Pancreas (tissue), 10 donors: ENCODE measurements around the gene DDX5. TPM values are rescaled to one million over a fixed set of nuclear protein-coding genes. Genes with fewer than 3 reads are reported as not detected.
A peak's percentile ranks its signal among the peaks of the same experiment; 100 is the strongest.

Experiments
- ATAC-seq, 4 donors: fragments of 200-7000 bp; cut with Tn5 transposase; one replicate each; pipeline versions ENCODE4 v1.8.0 to v1.9.1; 2020; ENCODE audit warnings: mild to moderate bottlenecking in 4 of 4, moderate library complexity in 4 of 4
- DNase-seq, 6 donors: peaks; one replicate each; pipeline ENCODE4 v3.0.0-alpha.2; 2020
- FAIRE-seq: peaks from 2 replicates; lab custom pipeline; 2012; peaks lifted over from hg19 to GRCh38; lab: Jason Lieb, UNC
- H3K27ac ChIP-seq, 4 donors: fragments of 200-600 bp; sonication (generic); 1 replicate in 3 of 4; 2 replicates in 1 of 4; pipeline versions ENCODE4 v1.5.0 to v1.8.0; 2020
- H3K27me3 ChIP-seq, 4 donors: fragments of 200-600 bp; one replicate each; pipeline ENCODE4 v1.8.0; 2021
- H3K36me3 ChIP-seq, 3 donors: fragments of 200-600 bp; sonication (generic) in 1 of 3; one replicate each; pipeline versions ENCODE4 v1.5.0 to v1.8.0; 2020 to 2021
- H3K4me1 ChIP-seq, 3 donors: fragments of 200-600 bp; one replicate each; pipeline ENCODE4 v1.8.0; 2021
- H3K4me3 ChIP-seq, 4 donors: fragments of 200-600 bp; sonication (generic) in 2 of 4; one replicate each; pipeline versions ENCODE4 v1.5.0 to v1.8.0; 2020 to 2021
- H3K9me3 ChIP-seq, 4 donors: fragments of 200-600 bp; one replicate each; pipeline ENCODE4 v1.8.0; 2021
- WGBS, 2 donors: extraction: QIAGEN DNeasy Blood & Tissue Kit; methylation state at CpG; one replicate each; pipeline ENCODE4 v1.1.7; 2013; 5-methylcytosine and 5-hydroxymethylcytosine counted together
- intact Hi-C, 3 donors: fragments of 100-400 bp; cut with DNase I; formaldehyde crosslinking; loops; one replicate each; pipeline versions ENCODE4 v1.11.1 to v1.14.2; 2022
- polyA plus RNA-seq, 2 donors: library from polyadenylated mRNA; stranded (reverse); fragments of 200-250 nt; gene quantifications; one replicate each; pipeline ENCODE4 v1.2.3, GENCODE V29; 2013
- total RNA-seq, 6 donors: library from RNA; stranded (reverse); fragmentation: NEBNext Ultra II Directional in 4 of 6; extraction: Animal tissue kit (Norgen Biotek cat#: 25700) in 4 of 6; gene quantifications; one replicate each; pipeline versions ENCODE4 v1.2.1 to v1.2.4, GENCODE V29; 2021 to 2023
- TF ChIP-seq, protein P1 (sequence below), 4 donors: fragments of 200-600 bp; sonication (generic) in 3 of 4; IDR thresholded peaks; one replicate each; pipeline versions ENCODE4 v1.5.0 to v1.8.0; 2021; ENCODE audit warnings: antibody characterized with exemption in 4 of 4
- donor health status: healthy with polysubstance abuse.
- donor health status: DM: no; HTN: no; CAD: no; lungs with moderate emphysema.
- donor health status: DM: no; HTN: no; CAD: no.
- donor health status: control.
- donor health status: control.
- donor health status: Bipolar disorder and iron deficiency.
- donor health status: DM: yes; HTN: yes; CAD: no.
- donor health status: DM: no; HTN: no; CAD: no.
- donor health status: DM: no; HTN: no; CAD: no.
- donor health status: DM: yes; HTN: yes; CAD: no.

Gene DDX5
- total and polyA plus RNA-seq, 8 donors: 145 to 398 (median 229) TPM

DNA sequence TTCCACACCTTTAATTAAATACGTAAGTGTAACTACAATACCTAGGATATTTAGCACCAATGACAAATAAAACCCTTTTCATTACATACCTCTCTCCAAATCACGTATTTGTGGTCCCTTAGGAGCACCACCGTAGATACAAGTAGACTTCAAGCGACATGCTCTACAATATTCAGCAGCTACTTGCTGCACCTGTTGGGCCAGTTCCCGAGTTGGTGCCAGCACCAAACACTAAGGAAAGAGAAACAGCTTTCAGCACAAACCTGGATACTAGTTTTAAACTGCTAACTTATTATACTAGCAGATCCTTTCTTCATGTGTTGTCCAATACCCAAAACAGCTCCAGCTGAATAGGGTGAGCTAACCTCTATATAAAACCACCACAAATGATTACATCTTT lies 2.7 kb downstream of the DDX5 start:
- peaks cover 24 to 40% (median 24%) of the 10 kb centered on the region in 3 donors for H3K4me1 ChIP-seq
- intact Hi-C loops: no loop called here

GRCh38 chr17:64502809-64503208 lies 3.3 kb downstream of the DDX5 start:
- peaks cover 15 to 53% (median 49%) of the 10 kb centered on the region in 3 donors for H3K36me3 ChIP-seq
- H3K27me3 ChIP-seq: no peaks in the 10 kb centered on the region
- DNase-seq (no peak), FAIRE-seq (no peak), ATAC-seq (no peak)
- 74 to 81% methylated on average over 2 of the region's 2 CpGs for WGBS, 2 donors
- H3K4me3 ChIP-seq: no peak overlapping the region
- H3K9me3 ChIP-seq: no peaks in the 10 kb centered on the region
- H3K4me1 ChIP-seq: peaks cover 20 to 39% (median 27%) of the 10 kb centered on the region in 3 donors
- H3K27ac ChIP-seq: peak overlapping the region in 1 of 4 donors; percentile 1
- intact Hi-C loops: no loop called here
- TF ChIP-seq, protein P1, sequence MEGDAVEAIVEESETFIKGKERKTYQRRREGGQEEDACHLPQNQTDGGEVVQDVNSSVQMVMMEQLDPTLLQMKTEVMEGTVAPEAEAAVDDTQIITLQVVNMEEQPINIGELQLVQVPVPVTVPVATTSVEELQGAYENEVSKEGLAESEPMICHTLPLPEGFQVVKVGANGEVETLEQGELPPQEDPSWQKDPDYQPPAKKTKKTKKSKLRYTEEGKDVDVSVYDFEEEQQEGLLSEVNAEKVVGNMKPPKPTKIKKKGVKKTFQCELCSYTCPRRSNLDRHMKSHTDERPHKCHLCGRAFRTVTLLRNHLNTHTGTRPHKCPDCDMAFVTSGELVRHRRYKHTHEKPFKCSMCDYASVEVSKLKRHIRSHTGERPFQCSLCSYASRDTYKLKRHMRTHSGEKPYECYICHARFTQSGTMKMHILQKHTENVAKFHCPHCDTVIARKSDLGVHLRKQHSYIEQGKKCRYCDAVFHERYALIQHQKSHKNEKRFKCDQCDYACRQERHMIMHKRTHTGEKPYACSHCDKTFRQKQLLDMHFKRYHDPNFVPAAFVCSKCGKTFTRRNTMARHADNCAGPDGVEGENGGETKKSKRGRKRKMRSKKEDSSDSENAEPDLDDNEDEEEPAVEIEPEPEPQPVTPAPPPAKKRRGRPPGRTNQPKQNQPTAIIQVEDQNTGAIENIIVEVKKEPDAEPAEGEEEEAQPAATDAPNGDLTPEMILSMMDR (IDR thresholded peaks at IDR 0.05): no peak

More for the DNA sequence above, 2.7 kb downstream of the DDX5 start:
- Histone ChIP-seq H3K27ac (no peak overlapping the region), H3K36me3 (peaks cover 15 to 53% (median 48%) of the 10 kb centered on the region in 3 donors), H3K9me3 (no peaks in the 10 kb centered on the region), H3K4me3 (peak overlapping the region in 2 of 4 donors; percentile 68 to 86), H3K27me3 (no peaks in the 10 kb centered on the region)
- WGBS, 2 donors: 45 to 50% methylated on average over 5 of the region's 5 CpGs
- FAIRE-seq (no peak), ATAC-seq (no peak), DNase-seq (no peak)
- TF ChIP-seq, protein P1 (IDR thresholded peaks at IDR 0.05): no peak

- DNase-seq (no peak), ATAC-seq (no peak), FAIRE-seq (no peak)
- no peak overlapping the region for H3K27ac ChIP-seq
- 62 to 63% methylated on average over 3 of the region's 3 CpGs for WGBS, 2 donors
- no peak overlapping the region for H3K4me3 ChIP-seq
- no peaks in the 10 kb centered on the region for H3K9me3 ChIP-seq
- peaks cover 20 to 44% (median 33%) of the 10 kb centered on the region in 3 donors for H3K4me1 ChIP-seq
- TF ChIP-seq, protein P1 (IDR thresholded peaks at IDR 0.05): no peak
- intact Hi-C loops: no loop called here
- peaks cover 15 to 53% (median 50%) of the 10 kb centered on the region in 3 donors for H3K36me3 ChIP-seq
- H3K27me3 ChIP-seq: no peaks in the 10 kb centered on the region
Observed at GRCh38 chr17:64502021-64502420, 4.1 kb downstream of the DDX5 start.

- 78 to 90% methylated on average over 11 of the region's 11 CpGs for WGBS, 2 donors
Observed at GRCh38 chr17:64500862-64501765, 5.0 kb downstream of the DDX5 start.

More at GRCh38 chr17:64500862-64501765, 5.0 kb downstream of the DDX5 start:
- Histone ChIP-seq H3K9me3 (no peaks in the 10 kb centered on the region), H3K4me3 (no peak overlapping the region), H3K27me3 (no peaks in the 10 kb centered on the region), H3K4me1 (peaks cover 20 to 44% (median 33%) of the 10 kb centered on the region in 3 donors), H3K27ac (no peak overlapping the region), H3K36me3 (peaks cover 15 to 53% (median 50%) of the 10 kb centered on the region in 3 donors)
- no peak for DNase-seq
- FAIRE-seq: no peak
- TF ChIP-seq, protein P1 (IDR thresholded peaks at IDR 0.05): no peak
- intact Hi-C loops: no loop called here
- ATAC-seq: no peak
